PC-3 (cell line): Measurements from ENCODE around the gene SURF6.

Experiments
- CTCF ChIP-seq: fragments of 300-600 bp; sonication (generic); conservative IDR thresholded peaks from 2 replicates; pipeline ENCODE4 v1.5.1; 2017; ENCODE audit warnings: antibody characterized with exemption, low read depth, mild to moderate bottlenecking, low read length
- EZH2phosphoT487 ChIP-seq: fragments of 300-600 bp; sonication (generic); IDR thresholded peaks from 2 replicates; pipeline ENCODE4 v1.6.1; 2018; ENCODE audit warnings: mild to moderate bottlenecking, antibody characterized with exemption, low read length, borderline replicate concordance

- no peak for TF ChIP-seq CTCF
- TF ChIP-seq EZH2phosphoT487 = no peak
These were observed 53.3 kb downstream of the SURF6 start for GRCh38 chr9:133282464-133283238.
